Vagina (tissue), 2 donors: ENCODE measurements around the gene IQSEC3. TPM values are rescaled to one million over a fixed set of nuclear protein-coding genes. Genes with fewer than 3 reads are reported as not detected.
A peak's percentile ranks its signal among the peaks of the same experiment; 100 is the strongest.

ENCODE experiments used
- DNase-seq, 2 donors: peaks; one replicate each; pipeline ENCODE4 v3.0.0-alpha.2; 2017; ENCODE audit errors: extremely low spot score in 2 of 2
- H3K27ac ChIP-seq: fragments of 200-600 bp; sonication (generic); one replicate; pipeline ENCODE4 v1.5.1; 2019
- H3K27me3 ChIP-seq: fragments of 200-600 bp; sonication (generic); one replicate; pipeline ENCODE4 v1.5.1; 2019
- H3K36me3 ChIP-seq, 2 donors: fragments of 200-600 bp; sonication (generic); one replicate each; pipeline ENCODE4 v1.5.1; 2017 to 2019
- H3K4me1 ChIP-seq: fragments of 200-600 bp; sonication (generic); one replicate; pipeline ENCODE4 v1.5.1; 2019
- H3K4me3 ChIP-seq, 2 donors: fragments of 200-600 bp; sonication (generic); 1 replicate in 1 of 2; 2 replicates in 1 of 2; pipeline ENCODE4 v1.5.1; 2016 to 2019
- H3K9me3 ChIP-seq: fragments of 200-600 bp; sonication (generic); one replicate; pipeline ENCODE4 v1.5.1; 2019
- POLR2A ChIP-seq, 2 donors: fragments of 450-650 bp; IDR thresholded peaks; one replicate each; pipeline ENCODE4 v1.6.1; 2017; ENCODE audit warnings: antibody characterized with exemption in 2 of 2, mild to moderate bottlenecking in 2 of 2, moderate library complexity in 2 of 2
- POLR2AphosphoS5 ChIP-seq, 2 donors: sonication (generic); formaldehyde crosslinking; IDR thresholded peaks; one replicate each; pipeline ENCODE4 v1.9.0; 2017; ENCODE audit warnings: antibody characterized with exemption in 2 of 2, mild to moderate bottlenecking in 2 of 2, low read depth in 1 of 2; ENCODE audit not compliant: insufficient read depth in 1 of 2
- intact Hi-C: fragments of 100-400 bp; cut with DNase I; formaldehyde crosslinking; loops from one replicate; pipeline ENCODE4 v1.15.1; 2023
- total RNA-seq: library from RNA; depleted of rRNA; stranded (reverse); fragments of >200 nt; gene quantifications from one replicate; pipeline ENCODE4 v1.2.3, GENCODE V29; 2016
- TF ChIP-seq, protein P1 (sequence below), 3 experiments: fragments of 450-650 bp in 2 of 3; fragments of 200-600 bp in 1 of 3; sonication (generic) in 1 of 3; IDR thresholded peaks; one replicate each; pipeline ENCODE4 v1.5.1; 2017 to 2019; ENCODE audit warnings: antibody characterized with exemption in 3 of 3, mild to moderate bottlenecking in 2 of 3, moderate library complexity in 2 of 3

The IQSEC3 gene
- total RNA-seq, 1 donor from 2014 or later, result 1.7 TPM

DNA sequence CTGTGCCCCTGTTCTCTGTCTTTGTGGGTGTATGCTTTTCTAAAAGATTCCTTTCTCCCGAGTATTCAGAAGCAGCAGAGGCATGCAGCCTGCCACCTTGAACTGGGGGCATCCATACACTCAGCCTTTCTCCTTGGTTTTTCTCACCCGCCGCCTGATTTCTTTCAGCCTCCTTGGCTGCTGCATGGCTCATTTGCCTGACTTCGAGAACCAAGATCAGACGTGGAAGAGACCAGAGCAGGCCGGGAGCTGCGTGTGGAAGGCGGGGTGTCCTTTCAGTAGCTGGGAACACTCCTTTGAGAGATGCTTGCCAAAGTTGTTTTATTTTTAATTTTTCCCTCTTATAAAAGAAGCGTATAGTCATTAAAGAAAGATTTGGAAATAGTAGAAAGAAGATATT, 94.3 kb downstream of the IQSEC3 start:
- intact Hi-C loops, result no loop called here
- Histone ChIP-seq H3K4me3 (no peak overlapping the region), H3K9me3 (no peaks in the 10 kb centered on the region), H3K27ac (no peak overlapping the region), H3K27me3 (no peaks in the 10 kb centered on the region), H3K36me3 (no peaks in the 10 kb centered on the region), H3K4me1 (no peaks in the 10 kb centered on the region)
- DNase-seq, result no peak
- TF ChIP-seq POLR2AphosphoS5 (IDR thresholded peaks at IDR 0.05; ENCODE audit: insufficient read depth in 1 of 2, low read depth in 1 of 2), result no peak
- TF ChIP-seq, protein P1, sequence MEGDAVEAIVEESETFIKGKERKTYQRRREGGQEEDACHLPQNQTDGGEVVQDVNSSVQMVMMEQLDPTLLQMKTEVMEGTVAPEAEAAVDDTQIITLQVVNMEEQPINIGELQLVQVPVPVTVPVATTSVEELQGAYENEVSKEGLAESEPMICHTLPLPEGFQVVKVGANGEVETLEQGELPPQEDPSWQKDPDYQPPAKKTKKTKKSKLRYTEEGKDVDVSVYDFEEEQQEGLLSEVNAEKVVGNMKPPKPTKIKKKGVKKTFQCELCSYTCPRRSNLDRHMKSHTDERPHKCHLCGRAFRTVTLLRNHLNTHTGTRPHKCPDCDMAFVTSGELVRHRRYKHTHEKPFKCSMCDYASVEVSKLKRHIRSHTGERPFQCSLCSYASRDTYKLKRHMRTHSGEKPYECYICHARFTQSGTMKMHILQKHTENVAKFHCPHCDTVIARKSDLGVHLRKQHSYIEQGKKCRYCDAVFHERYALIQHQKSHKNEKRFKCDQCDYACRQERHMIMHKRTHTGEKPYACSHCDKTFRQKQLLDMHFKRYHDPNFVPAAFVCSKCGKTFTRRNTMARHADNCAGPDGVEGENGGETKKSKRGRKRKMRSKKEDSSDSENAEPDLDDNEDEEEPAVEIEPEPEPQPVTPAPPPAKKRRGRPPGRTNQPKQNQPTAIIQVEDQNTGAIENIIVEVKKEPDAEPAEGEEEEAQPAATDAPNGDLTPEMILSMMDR (IDR thresholded peaks at IDR 0.05), result no peak
- no peak for TF ChIP-seq POLR2A (IDR thresholded peaks at IDR 0.05)

DNA sequence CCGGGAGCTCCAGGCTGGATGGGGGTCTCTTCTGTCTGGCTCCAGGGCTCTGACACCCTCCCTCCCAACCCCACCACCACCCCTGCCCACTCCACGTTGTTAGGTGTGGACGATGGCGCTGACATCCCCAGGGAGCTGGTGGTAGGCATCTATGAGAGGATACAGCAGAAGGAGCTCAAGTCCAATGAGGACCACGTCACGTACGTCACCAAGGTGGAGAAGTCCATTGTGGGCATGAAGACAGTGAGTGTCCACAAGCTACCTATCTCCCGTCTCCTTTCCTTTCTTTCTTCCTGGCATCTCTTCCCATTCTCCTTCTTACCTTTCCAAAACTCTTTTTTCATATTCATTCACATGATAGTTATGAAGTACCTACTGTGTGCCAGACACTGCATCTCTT, 95.3 kb downstream of the IQSEC3 start:
- no peak for DNase-seq
- intact Hi-C loops, result no loop called here

DNA sequence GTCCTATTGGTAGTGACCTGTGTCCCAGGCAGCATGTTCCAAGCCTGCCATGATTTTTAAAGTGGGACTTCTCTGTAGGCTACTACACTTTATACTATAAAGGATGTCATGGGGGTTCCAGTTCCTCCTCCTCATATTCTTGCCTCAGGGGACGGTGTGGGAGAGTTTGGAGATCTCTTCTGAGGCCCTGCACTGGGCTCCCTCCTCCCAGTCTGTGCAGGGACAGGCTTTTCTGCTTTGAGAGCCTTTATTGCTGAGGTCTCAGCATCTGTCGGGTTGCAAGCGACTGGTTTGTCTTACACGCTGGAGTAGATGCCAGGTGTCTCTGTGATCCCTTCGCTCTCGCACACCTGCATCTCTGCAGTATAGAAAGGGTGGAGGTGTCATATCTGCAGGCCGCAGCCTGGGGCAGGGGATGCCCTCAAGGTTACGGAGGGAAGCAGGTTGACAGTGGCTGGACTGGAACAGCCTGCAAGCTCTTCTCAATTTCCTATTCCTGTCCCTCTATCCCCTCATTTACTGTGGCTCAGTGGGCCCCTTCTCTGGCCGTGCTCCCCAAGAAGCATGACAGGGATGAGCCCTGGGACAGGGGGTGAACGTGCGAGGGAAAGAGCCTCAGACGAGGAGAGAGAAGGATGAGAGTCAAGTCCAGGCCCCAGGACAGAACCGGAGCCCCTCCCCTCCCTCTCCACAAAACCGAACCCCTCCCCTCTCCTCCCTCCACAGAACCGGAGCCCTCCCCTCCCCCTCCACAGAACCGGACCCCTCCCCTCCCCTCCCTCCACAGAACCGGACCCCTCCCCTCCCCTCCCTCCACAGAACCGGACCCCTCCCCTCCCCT, 96.1 kb downstream of the IQSEC3 start:
- Histone ChIP-seq H3K4me1 (no peaks in the 10 kb centered on the region), H3K4me3 (no peak overlapping the region), H3K27me3 (no peaks in the 10 kb centered on the region), H3K36me3 (no peaks in the 10 kb centered on the region), H3K27ac (no peak overlapping the region), H3K9me3 (no peaks in the 10 kb centered on the region)
- intact Hi-C loops, result no loop called here
- DNase-seq, result peak in 1 of 2 donors; percentile 100
- no peak for TF ChIP-seq POLR2A (IDR thresholded peaks at IDR 0.05)
- TF ChIP-seq, protein P1 (IDR thresholded peaks at IDR 0.05), result no peak
- TF ChIP-seq POLR2AphosphoS5 (IDR thresholded peaks at IDR 0.05; ENCODE audit: insufficient read depth in 1 of 2, low read depth in 1 of 2), result no peak

More for the DNA sequence above, 95.3 kb downstream of the IQSEC3 start:
- no peak for TF ChIP-seq POLR2AphosphoS5 (IDR thresholded peaks at IDR 0.05; ENCODE audit: insufficient read depth in 1 of 2, low read depth in 1 of 2)
- TF ChIP-seq, protein P1 (IDR thresholded peaks at IDR 0.05), result no peak
- TF ChIP-seq POLR2A (IDR thresholded peaks at IDR 0.05), result no peak
- no peak overlapping the region for H3K4me3 ChIP-seq
- no peaks in the 10 kb centered on the region for H3K27me3 ChIP-seq
- H3K27ac ChIP-seq, result no peak overlapping the region
- H3K4me1 ChIP-seq, result no peaks in the 10 kb centered on the region
- H3K36me3 ChIP-seq, result no peaks in the 10 kb centered on the region
- H3K9me3 ChIP-seq, result no peaks in the 10 kb centered on the region

DNA sequence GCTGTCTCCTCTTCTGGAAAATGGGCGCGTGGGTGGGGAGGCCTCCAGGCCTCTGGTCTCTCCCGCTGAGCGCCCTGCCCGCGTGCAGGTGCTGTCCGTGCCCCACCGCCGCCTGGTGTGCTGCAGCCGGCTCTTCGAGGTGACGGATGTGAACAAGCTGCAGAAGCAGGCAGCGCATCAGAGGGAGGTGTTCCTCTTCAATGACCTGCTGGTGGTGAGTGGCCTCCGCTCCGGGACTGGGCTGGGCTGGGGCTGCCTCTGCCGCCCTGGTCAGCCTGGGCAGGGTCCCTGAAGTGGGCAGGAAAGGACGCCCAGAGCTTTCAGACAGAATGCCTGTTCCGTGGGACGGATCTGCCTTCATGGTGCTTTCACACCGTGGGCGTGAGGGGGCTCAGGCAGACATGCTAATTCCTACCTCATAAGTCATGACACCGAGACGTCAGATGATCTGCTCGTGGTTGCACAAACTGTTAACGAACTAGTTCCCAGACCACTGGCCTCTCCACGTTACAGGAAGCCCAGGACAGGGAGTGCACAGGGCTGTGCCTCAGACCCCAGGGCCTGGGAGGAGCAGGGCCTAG, 96.9 kb downstream of the IQSEC3 start:
- intact Hi-C loops, result no loop called here
- no peaks in the 10 kb centered on the region for H3K9me3 ChIP-seq
- H3K27me3 ChIP-seq, result no peaks in the 10 kb centered on the region
- H3K4me1 ChIP-seq, result no peaks in the 10 kb centered on the region
- TF ChIP-seq POLR2A (IDR thresholded peaks at IDR 0.05) (no peak), POLR2AphosphoS5 (IDR thresholded peaks at IDR 0.05; ENCODE audit: insufficient read depth in 1 of 2, low read depth in 1 of 2) (no peak)
- TF ChIP-seq, protein P1 (IDR thresholded peaks at IDR 0.05), result no peak
- no peak for DNase-seq
- H3K27ac ChIP-seq, result no peak overlapping the region
- no peaks in the 10 kb centered on the region for H3K36me3 ChIP-seq
- no peak overlapping the region for H3K4me3 ChIP-seq

DNA sequence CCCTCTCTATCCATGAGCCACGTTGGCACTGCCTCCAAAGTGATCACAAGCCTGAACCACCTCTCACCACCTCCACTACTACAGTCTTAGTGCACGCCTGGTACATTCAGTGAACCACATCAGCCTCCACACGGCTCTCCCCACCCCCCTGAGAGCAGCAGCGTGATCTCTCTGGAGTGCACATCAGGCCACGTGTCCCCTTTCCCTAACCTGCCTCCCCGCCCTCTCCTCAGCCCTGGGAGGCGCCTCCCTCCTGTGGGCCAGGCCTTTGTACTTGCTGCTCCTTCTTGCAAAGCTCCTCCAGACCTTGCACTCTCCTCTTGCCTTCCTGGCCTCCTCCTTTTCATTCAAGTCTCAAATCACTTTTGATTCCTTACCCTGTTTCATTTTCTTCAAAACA, 97.6 kb downstream of the IQSEC3 start:
- TF ChIP-seq POLR2AphosphoS5 (IDR thresholded peaks at IDR 0.05; ENCODE audit: insufficient read depth in 1 of 2, low read depth in 1 of 2), result no peak
- TF ChIP-seq, protein P1 (IDR thresholded peaks at IDR 0.05), result no peak
- TF ChIP-seq POLR2A (IDR thresholded peaks at IDR 0.05), result no peak
- DNase-seq, result no peak
- intact Hi-C loops, result no loop called here
- H3K36me3 ChIP-seq, result no peaks in the 10 kb centered on the region
- no peak overlapping the region for H3K27ac ChIP-seq
- no peaks in the 10 kb centered on the region for H3K27me3 ChIP-seq
- no peak overlapping the region for H3K4me3 ChIP-seq
- no peaks in the 10 kb centered on the region for H3K4me1 ChIP-seq
- H3K9me3 ChIP-seq, result no peaks in the 10 kb centered on the region
